ENCODE measurements around the gene TTC28. TPM values are rescaled to one million over a fixed set of nuclear protein-coding genes. Genes with fewer than 3 reads are reported as not detected.

The TTC28 gene
- total and polyA plus RNA-seq, 10 of the 15 experiments (the other 5 are each of a cell fraction or from before 2014, with no cell fraction given): 0.15 to 8.4 (median 1.4) TPM

DNA sequence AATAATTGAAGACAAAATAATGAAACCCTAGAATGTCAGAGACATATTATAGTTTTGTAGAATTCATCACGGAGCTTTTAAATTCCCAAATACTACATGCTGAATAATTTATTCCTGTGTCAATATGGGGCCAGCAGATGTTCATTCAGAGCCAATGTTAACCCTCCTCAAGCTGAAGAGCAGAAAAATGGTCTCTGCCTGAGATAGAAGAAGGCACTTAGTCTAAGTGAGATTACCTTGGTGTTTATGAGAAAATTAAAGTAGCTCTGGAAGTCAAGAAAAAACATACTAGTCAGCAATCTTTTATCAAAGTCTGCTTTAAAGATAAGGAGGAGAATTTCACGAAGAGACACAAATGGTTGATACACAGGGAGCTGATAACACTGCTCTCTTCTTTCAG is 328.2 kb downstream of the TTC28 start:
- H3K9ac ChIP-seq (ENCODE audit: control insufficient read depth, insufficient read depth, low read length): no peak overlapping the region
- intact Hi-C loops (cut with micrococcal nuclease; ENCODE audit: unreplicated experiment): no loop called here
- H3K27me3 ChIP-seq (replicated peaks in 1 of 2; ENCODE audit: control insufficient read depth in 2 of 2, insufficient read depth in 2 of 2, low read length in 1 of 2): peaks cover 0 to 2% of the 10 kb centered on the region in 2 experiments; a peak in 1 of 4 replicates
- ChIA-PET SMC1A (ENCODE audit: uncharacterized antibody, unreplicated experiment) (interaction anchor here (0.8 to 1.3 kb wide), 3 partner anchors 9 to 22 kb away, joined by 3 to 4 read pairs (median 3); no protein-coding TSS in a partner anchor), RAD21 (ENCODE audit: unreplicated experiment) (no interaction called here), POLR2A (no interaction called here), CTCF (interaction anchor here (0.6 kb wide), 1 partner anchor 24 kb away, joined by 3 read pairs; no protein-coding TSS in a partner anchor)
- in situ Hi-C loops (cut with MboI): no loop called here
- no peaks in the 10 kb centered on the region for H4K20me1 ChIP-seq (ENCODE audit: control insufficient read depth, insufficient read depth)
- H3K4me1 ChIP-seq (ENCODE audit: control insufficient read depth, insufficient read depth, low read length): no peaks in the 10 kb centered on the region
- no peak for FAIRE-seq
- no peaks in the 10 kb centered on the region for H3K36me3 ChIP-seq (ENCODE audit: control insufficient read depth in 2 of 2, insufficient read depth in 2 of 2, low read length in 1 of 2)
- 10% methylated on average over 2 of the region's 2 CpGs for WGBS (ENCODE audit: insufficient coverage, insufficient replicate concordance, low lambda C conversion rate, missing lambda C conversion rate)
- no TSS peak for BruUV-seq (replicated peaks)
- H3K4me3 ChIP-seq: no peak overlapping the region
- H3K9me3 ChIP-seq (replicated peaks; ENCODE audit: control insufficient read depth, insufficient read depth, low read length): no peaks in the 10 kb centered on the region
- H3K27ac ChIP-seq (ENCODE audit: control insufficient read depth, insufficient read depth): no peak overlapping the region
- no peak overlapping the region for H2AFZ ChIP-seq (ENCODE audit: control insufficient read depth, low read depth, low read length)
- H3K79me2 ChIP-seq (ENCODE audit: control insufficient read depth, insufficient read depth, low read length): no peaks in the 10 kb centered on the region
- H3K4me2 ChIP-seq (ENCODE audit: control insufficient read depth, insufficient read depth): no peak overlapping the region
- DNase-seq (ENCODE audit: low read depth, low spot score): no peak
- no peak for ATAC-seq
- no peak for TF ChIP-seq STAT3 (IDR thresholded peaks at IDR 0.05; ENCODE audit: low read depth, low read length)
- no peak for TF ChIP-seq EGR1 (IDR thresholded peaks at IDR 0.05; ENCODE audit: borderline replicate concordance in 1 of 2, low read depth in 2 of 2, low read length in 2 of 2)
- no peak for TF ChIP-seq SUZ12 (IDR thresholded peaks at IDR 0.05; ENCODE audit: unreplicated experiment)
- TF ChIP-seq EP300 (IDR thresholded peaks at IDR 0.05; ENCODE audit: borderline replicate concordance in 1 of 2, control insufficient read depth in 1 of 2, low read depth in 2 of 2, low read length in 2 of 2): no peak
- no peak for TF ChIP-seq SREBF1 (IDR thresholded peaks at IDR 0.05; ENCODE audit: low read length)
- TF ChIP-seq, protein P1, sequence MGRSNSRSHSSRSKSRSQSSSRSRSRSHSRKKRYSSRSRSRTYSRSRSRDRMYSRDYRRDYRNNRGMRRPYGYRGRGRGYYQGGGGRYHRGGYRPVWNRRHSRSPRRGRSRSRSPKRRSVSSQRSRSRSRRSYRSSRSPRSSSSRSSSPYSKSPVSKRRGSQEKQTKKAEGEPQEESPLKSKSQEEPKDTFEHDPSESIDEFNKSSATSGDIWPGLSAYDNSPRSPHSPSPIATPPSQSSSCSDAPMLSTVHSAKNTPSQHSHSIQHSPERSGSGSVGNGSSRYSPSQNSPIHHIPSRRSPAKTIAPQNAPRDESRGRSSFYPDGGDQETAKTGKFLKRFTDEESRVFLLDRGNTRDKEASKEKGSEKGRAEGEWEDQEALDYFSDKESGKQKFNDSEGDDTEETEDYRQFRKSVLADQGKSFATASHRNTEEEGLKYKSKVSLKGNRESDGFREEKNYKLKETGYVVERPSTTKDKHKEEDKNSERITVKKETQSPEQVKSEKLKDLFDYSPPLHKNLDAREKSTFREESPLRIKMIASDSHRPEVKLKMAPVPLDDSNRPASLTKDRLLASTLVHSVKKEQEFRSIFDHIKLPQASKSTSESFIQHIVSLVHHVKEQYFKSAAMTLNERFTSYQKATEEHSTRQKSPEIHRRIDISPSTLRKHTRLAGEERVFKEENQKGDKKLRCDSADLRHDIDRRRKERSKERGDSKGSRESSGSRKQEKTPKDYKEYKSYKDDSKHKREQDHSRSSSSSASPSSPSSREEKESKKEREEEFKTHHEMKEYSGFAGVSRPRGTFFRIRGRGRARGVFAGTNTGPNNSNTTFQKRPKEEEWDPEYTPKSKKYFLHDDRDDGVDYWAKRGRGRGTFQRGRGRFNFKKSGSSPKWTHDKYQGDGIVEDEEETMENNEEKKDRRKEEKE (IDR thresholded peaks at IDR 0.05): no peak
- TF ChIP-seq SUPT20H (IDR thresholded peaks at IDR 0.05; ENCODE audit: borderline replicate concordance, control insufficient read depth, low read depth, low read length): no peak
- no peak for TF ChIP-seq MYB (IDR thresholded peaks at IDR 0.05; ENCODE audit: borderline replicate concordance, low read depth, low read length)
- no peak for TF ChIP-seq BRCA1 (IDR thresholded peaks at IDR 0.05; ENCODE audit: low read depth, low read length)
- no peak for TF ChIP-seq RB1 (IDR thresholded peaks at IDR 0.05; ENCODE audit: borderline replicate concordance)
- no peak for TF ChIP-seq NR2F1 (conservative IDR thresholded peaks at IDR 0.05)
- no peak for TF ChIP-seq MTA2 (IDR thresholded peaks at IDR 0.05; ENCODE audit: low read depth)
- TF ChIP-seq, protein P2, sequence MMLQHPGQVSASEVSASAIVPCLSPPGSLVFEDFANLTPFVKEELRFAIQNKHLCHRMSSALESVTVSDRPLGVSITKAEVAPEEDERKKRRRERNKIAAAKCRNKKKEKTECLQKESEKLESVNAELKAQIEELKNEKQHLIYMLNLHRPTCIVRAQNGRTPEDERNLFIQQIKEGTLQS (IDR thresholded peaks at IDR 0.05; ENCODE audit: borderline replicate concordance, extremely low read depth, low read depth, low read length): no peak
- TF ChIP-seq WRNIP1 (IDR thresholded peaks at IDR 0.05; ENCODE audit: borderline replicate concordance, low read depth, low read length): no peak
- no peak for TF ChIP-seq PAX8 (IDR thresholded peaks at IDR 0.05)
- TF ChIP-seq, protein P3, sequence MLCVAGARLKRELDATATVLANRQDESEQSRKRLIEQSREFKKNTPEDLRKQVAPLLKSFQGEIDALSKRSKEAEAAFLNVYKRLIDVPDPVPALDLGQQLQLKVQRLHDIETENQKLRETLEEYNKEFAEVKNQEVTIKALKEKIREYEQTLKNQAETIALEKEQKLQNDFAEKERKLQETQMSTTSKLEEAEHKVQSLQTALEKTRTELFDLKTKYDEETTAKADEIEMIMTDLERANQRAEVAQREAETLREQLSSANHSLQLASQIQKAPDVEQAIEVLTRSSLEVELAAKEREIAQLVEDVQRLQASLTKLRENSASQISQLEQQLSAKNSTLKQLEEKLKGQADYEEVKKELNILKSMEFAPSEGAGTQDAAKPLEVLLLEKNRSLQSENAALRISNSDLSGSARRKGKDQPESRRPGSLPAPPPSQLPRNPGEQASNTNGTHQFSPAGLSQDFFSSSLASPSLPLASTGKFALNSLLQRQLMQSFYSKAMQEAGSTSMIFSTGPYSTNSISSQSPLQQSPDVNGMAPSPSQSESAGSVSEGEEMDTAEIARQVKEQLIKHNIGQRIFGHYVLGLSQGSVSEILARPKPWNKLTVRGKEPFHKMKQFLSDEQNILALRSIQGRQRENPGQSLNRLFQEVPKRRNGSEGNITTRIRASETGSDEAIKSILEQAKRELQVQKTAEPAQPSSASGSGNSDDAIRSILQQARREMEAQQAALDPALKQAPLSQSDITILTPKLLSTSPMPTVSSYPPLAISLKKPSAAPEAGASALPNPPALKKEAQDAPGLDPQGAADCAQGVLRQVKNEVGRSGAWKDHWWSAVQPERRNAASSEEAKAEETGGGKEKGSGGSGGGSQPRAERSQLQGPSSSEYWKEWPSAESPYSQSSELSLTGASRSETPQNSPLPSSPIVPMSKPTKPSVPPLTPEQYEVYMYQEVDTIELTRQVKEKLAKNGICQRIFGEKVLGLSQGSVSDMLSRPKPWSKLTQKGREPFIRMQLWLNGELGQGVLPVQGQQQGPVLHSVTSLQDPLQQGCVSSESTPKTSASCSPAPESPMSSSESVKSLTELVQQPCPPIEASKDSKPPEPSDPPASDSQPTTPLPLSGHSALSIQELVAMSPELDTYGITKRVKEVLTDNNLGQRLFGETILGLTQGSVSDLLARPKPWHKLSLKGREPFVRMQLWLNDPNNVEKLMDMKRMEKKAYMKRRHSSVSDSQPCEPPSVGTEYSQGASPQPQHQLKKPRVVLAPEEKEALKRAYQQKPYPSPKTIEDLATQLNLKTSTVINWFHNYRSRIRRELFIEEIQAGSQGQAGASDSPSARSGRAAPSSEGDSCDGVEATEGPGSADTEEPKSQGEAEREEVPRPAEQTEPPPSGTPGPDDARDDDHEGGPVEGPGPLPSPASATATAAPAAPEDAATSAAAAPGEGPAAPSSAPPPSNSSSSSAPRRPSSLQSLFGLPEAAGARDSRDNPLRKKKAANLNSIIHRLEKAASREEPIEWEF (IDR thresholded peaks at IDR 0.05; ENCODE audit: insufficient replicate concordance, low read depth, low read length): no peak
- no peak for TF ChIP-seq CBX3 (IDR thresholded peaks at IDR 0.05; ENCODE audit: borderline replicate concordance, low read depth)

Measured in GM12878 (cell line).